Stimulated activated CD4-positive, alpha-beta T cell treated with anti-CD3 and anti-CD28 coated beads, Interleukin-1b, Interleukin-23, amount 100 ng/mL, for 24 hours (primary cell): ENCODE results near the gene CYB561A3.
A peak's percentile ranks its signal among the peaks of the same experiment; 100 is the strongest.

Experiments
- DNase-seq, 4 experiments: peaks; one replicate each; pipeline ENCODE4 v3.0.0-alpha.2; 2020; ENCODE audit warnings: low read depth in 4 of 4, low spot score in 1 of 4

CYB561A3 gene

GRCh38 chr11:61345954-61346843 is 15.5 kb downstream of the CYB561A3 start:
- DNase-seq: no peak

- DNase-seq: no peak
These were observed 16.5 kb downstream of the CYB561A3 start for GRCh38 chr11:61345170-61345610.

- no peak for DNase-seq
These were observed 17.6 kb downstream of the CYB561A3 start for GRCh38 chr11:61343792-61344745.

- DNase-seq: no peak
These were observed 19.4 kb downstream of the CYB561A3 start for GRCh38 chr11:61342207-61342803.

GRCh38 chr11:61341706-61342105 is 20.0 kb downstream of the CYB561A3 start:
- no peak for DNase-seq

GRCh38 chr11:61340979-61341378 is 20.7 kb downstream of the CYB561A3 start:
- DNase-seq: no peak

GRCh38 chr11:61339490-61339878 is 22.2 kb downstream of the CYB561A3 start:
- no peak for DNase-seq

- DNase-seq: no peak
These were observed 22.7 kb downstream of the CYB561A3 start for GRCh38 chr11:61338783-61339489.

- DNase-seq: no peak
These were observed 23.8 kb downstream of the CYB561A3 start for GRCh38 chr11:61337706-61338470.

- DNase-seq: peak; percentile 53 to 72 (median 66)
These were observed 25.3 kb downstream of the CYB561A3 start for GRCh38 chr11:61336171-61336935.

- no peak for DNase-seq
These were observed 26.3 kb downstream of the CYB561A3 start for GRCh38 chr11:61335355-61335710.

GRCh38 chr11:61334434-61335354 is 27.0 kb downstream of the CYB561A3 start:
- DNase-seq: no peak

- DNase-seq: peak in 1 of 4 experiments; percentile 4
These were observed 27.9 kb downstream of the CYB561A3 start for GRCh38 chr11:61333550-61334433.

GRCh38 chr11:61332797-61333549 is 28.7 kb downstream of the CYB561A3 start, which contains the start of the genes DDB1 and TKFC:
DDB1 (minus strand) TSS chr11:61333105; CDS start chr11:61332968, 137 bp downstream.
TKFC (plus strand) TSS chr11:61333228; CDS start chr11:61334729, 1,501 bp downstream.
- DNase-seq: peak; percentile 88 to 98 (median 92)

GRCh38 chr11:61332281-61332796 is 29.3 kb downstream of the CYB561A3 start:
- no peak for DNase-seq

GRCh38 chr11:61331651-61332050 is 30.0 kb downstream of the CYB561A3 start:
- no peak for DNase-seq
